Measurements from ENCODE around the gene UGT2A1. TPM values are rescaled to one million over a fixed set of nuclear protein-coding genes. Genes with fewer than 3 reads are reported as not detected.

The UGT2A1 gene
- total and polyA plus RNA-seq, 2 donors from 2014 or later = 2.4 TPM; not detected in 1

DNA sequence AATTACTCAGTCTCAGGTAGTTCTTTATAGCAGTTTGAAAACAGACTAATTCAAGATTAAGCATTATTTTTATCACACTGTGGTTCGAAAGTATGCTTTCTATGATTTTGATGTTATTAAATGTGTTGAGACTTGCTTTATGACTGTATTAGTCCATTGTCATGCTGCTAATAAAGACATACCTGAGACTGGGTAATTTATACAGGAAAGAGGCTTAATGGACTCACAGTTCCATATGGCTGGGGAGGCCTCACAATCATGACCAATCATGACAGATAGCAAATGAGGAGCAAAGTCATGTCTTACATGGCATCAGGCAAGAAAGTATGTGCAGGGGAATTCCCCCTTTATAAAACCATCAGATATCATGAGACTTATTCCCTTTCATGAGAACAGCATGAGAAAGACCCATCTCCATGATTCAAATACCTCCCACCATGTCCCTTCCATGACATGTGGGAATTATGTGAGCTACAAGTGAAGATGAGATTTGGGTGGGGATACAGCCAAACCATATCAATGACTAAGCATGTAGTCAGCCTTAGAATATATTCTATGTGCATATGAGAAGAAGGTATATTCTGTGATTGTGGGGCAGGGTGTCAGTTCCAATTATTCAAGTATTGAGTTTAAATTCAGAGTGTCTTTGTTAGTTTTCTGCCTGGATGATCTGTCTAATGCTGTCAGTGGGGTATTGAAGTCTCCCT is 44.6 kb upstream of the UGT2A1 start:
- FAIRE-seq (no peak), DNase-seq (no peak)
- H3K27ac ChIP-seq (ENCODE audit: low read depth in 2 of 2, low read length in 2 of 2) = no peak overlapping the region
- no peaks in the 10 kb centered on the region for H3K4me1 ChIP-seq (ENCODE audit: control insufficient read depth in 2 of 3, insufficient read depth in 2 of 3, low read depth in 1 of 3, low read length in 3 of 3)
- H3K36me3 ChIP-seq (ENCODE audit: control insufficient read depth in 2 of 3, insufficient read depth in 3 of 3, low read length in 3 of 3) = no peaks in the 10 kb centered on the region
- no peak overlapping the region for H3K9ac ChIP-seq (ENCODE audit: low read length in 3 of 3)
- intact Hi-C loops (cut with DNase I) = no loop called here
- TF ChIP-seq, protein P1, sequence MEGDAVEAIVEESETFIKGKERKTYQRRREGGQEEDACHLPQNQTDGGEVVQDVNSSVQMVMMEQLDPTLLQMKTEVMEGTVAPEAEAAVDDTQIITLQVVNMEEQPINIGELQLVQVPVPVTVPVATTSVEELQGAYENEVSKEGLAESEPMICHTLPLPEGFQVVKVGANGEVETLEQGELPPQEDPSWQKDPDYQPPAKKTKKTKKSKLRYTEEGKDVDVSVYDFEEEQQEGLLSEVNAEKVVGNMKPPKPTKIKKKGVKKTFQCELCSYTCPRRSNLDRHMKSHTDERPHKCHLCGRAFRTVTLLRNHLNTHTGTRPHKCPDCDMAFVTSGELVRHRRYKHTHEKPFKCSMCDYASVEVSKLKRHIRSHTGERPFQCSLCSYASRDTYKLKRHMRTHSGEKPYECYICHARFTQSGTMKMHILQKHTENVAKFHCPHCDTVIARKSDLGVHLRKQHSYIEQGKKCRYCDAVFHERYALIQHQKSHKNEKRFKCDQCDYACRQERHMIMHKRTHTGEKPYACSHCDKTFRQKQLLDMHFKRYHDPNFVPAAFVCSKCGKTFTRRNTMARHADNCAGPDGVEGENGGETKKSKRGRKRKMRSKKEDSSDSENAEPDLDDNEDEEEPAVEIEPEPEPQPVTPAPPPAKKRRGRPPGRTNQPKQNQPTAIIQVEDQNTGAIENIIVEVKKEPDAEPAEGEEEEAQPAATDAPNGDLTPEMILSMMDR (IDR thresholded peaks at IDR 0.05; ENCODE audit: borderline replicate concordance, extremely low read depth, insufficient read depth) = no peak
- H3K4me3 ChIP-seq (ENCODE audit: low read length in 3 of 3) = no peak overlapping the region
- H3K27me3 ChIP-seq (ENCODE audit: control insufficient read depth, insufficient read depth, low read length) = no peaks in the 10 kb centered on the region
- no peaks in the 10 kb centered on the region for H3K9me3 ChIP-seq (ENCODE audit: control insufficient read depth in 2 of 3, insufficient read depth in 1 of 3, low read length in 3 of 3)

DNA sequence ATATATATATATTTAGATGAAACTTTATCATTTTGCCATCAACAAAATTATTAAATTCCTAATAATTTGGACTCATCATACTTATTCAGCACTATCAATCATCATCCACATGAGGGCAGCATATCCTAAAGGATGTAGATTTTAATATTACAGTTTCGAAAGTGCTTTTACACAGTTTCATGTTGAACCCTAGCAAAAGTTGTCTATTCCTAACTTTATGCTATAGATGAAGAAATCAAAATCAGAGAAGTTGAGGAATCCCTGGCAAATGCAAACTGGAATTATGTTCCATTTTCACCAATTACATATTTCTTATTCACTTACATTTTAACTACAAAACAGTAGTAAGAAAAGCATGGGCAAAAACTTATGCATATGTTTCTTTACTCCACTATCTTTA is 36.6 kb upstream of the UGT2A1 start:
- Histone ChIP-seq H3K9me3 (ENCODE audit: control insufficient read depth in 2 of 3, insufficient read depth in 1 of 3, low read length in 3 of 3) (no peaks in the 10 kb centered on the region), H3K27ac (ENCODE audit: low read depth in 2 of 2, low read length in 2 of 2) (no peak overlapping the region), H3K9ac (ENCODE audit: low read length in 3 of 3) (no peak overlapping the region), H3K4me1 (ENCODE audit: control insufficient read depth in 2 of 3, insufficient read depth in 2 of 3, low read depth in 1 of 3, low read length in 3 of 3) (no peaks in the 10 kb centered on the region), H3K36me3 (ENCODE audit: control insufficient read depth in 2 of 3, insufficient read depth in 3 of 3, low read length in 3 of 3) (no peaks in the 10 kb centered on the region), H3K27me3 (ENCODE audit: control insufficient read depth, insufficient read depth, low read length) (no peaks in the 10 kb centered on the region), H3K4me3 (ENCODE audit: low read length in 3 of 3) (peak overlapping the region in 2 of 3 donors; percentile 32 to 52)
- TF ChIP-seq, protein P1 (IDR thresholded peaks at IDR 0.05; ENCODE audit: borderline replicate concordance, extremely low read depth, insufficient read depth) = peak; percentile 78
- DNase-seq = peak in 2 of 5 donors; percentile 60 to 78
- peak; percentile 90 for FAIRE-seq
- intact Hi-C loops (cut with DNase I) = loop anchor here (10.0 kb wide), 1 partner anchor 195 kb away; no protein-coding TSS in a partner anchor

DNA sequence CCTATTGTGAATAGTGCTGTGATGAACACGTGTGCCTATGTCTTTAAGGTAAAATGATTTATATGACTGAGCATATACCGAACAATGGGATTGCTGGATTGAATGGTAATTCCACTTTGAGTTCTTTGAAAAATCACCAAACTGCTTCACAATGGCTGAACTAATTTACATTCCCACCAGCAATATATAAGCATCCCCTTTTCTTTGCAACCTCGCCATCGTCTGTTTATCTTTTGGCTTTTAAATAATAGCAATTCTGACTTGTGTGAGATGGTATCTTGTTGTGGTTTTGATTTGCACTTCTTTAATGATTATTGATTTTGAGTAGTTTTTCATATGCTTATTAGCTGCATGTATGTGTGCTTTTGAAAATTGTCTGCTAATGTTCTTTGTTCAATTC is 31.8 kb upstream of the UGT2A1 start:
- Histone ChIP-seq H3K4me1 (ENCODE audit: control insufficient read depth in 2 of 3, insufficient read depth in 2 of 3, low read depth in 1 of 3, low read length in 3 of 3) (no peaks in the 10 kb centered on the region), H3K27me3 (ENCODE audit: control insufficient read depth, insufficient read depth, low read length) (no peaks in the 10 kb centered on the region), H3K9me3 (ENCODE audit: control insufficient read depth in 2 of 3, insufficient read depth in 1 of 3, low read length in 3 of 3) (no peaks in the 10 kb centered on the region), H3K36me3 (ENCODE audit: control insufficient read depth in 2 of 3, insufficient read depth in 3 of 3, low read length in 3 of 3) (no peaks in the 10 kb centered on the region), H3K27ac (ENCODE audit: low read depth in 2 of 2, low read length in 2 of 2) (no peak overlapping the region), H3K4me3 (ENCODE audit: low read length in 3 of 3) (no peak overlapping the region), H3K9ac (ENCODE audit: low read length in 3 of 3) (no peak overlapping the region)
- DNase-seq = no peak
- intact Hi-C loops (cut with DNase I) = loop anchor here (10.0 kb wide), 1 partner anchor 200 kb away; no protein-coding TSS in a partner anchor
- TF ChIP-seq, protein P1 (IDR thresholded peaks at IDR 0.05; ENCODE audit: borderline replicate concordance, extremely low read depth, insufficient read depth) = no peak
- FAIRE-seq = no peak

Measured in kidney (tissue), 14 donors.